Measurements from ENCODE around the gene PRKG1. TPM values are rescaled to one million over a fixed set of nuclear protein-coding genes. Genes with fewer than 3 reads are reported as not detected.

PRKG1 gene
- total RNA-seq, 1 donor from 2014 or later = 17.9 TPM

GRCh38 chr10:51951601-51952000 is 877.3 kb downstream of the PRKG1 start:
- TF ChIP-seq CTCF (IDR thresholded peaks at IDR 0.05) (no peak), POLR2A (IDR thresholded peaks at IDR 0.05) (no peak), POLR2AphosphoS5 (IDR thresholded peaks at IDR 0.05; ENCODE audit: insufficient read depth in 1 of 2, low read depth in 1 of 2) (no peak)
- Histone ChIP-seq H3K4me3 (no peak overlapping the region), H3K36me3 (no peaks in the 10 kb centered on the region), H3K27me3 (no peaks in the 10 kb centered on the region), H3K27ac (peak overlapping the region; percentile 44), H3K9me3 (no peaks in the 10 kb centered on the region), H3K4me1 (peaks cover 14% of the 10 kb centered on the region)
- DNase-seq (ENCODE audit: extremely low spot score in 2 of 2) = no peak
- intact Hi-C loops (cut with DNase I) = no loop called here

GRCh38 chr10:51952056-51952455 is 877.8 kb downstream of the PRKG1 start:
- Histone ChIP-seq H3K4me1 (peaks cover 14% of the 10 kb centered on the region), H3K27ac (peak overlapping the region; percentile 44), H3K4me3 (no peak overlapping the region), H3K27me3 (no peaks in the 10 kb centered on the region), H3K9me3 (no peaks in the 10 kb centered on the region), H3K36me3 (no peaks in the 10 kb centered on the region)
- TF ChIP-seq CTCF (IDR thresholded peaks at IDR 0.05) (no peak), POLR2AphosphoS5 (IDR thresholded peaks at IDR 0.05; ENCODE audit: insufficient read depth in 1 of 2, low read depth in 1 of 2) (no peak), POLR2A (IDR thresholded peaks at IDR 0.05) (no peak)
- intact Hi-C loops (cut with DNase I) = no loop called here
- DNase-seq (ENCODE audit: extremely low spot score in 2 of 2) = no peak

GRCh38 chr10:51955696-51956095 is 881.4 kb downstream of the PRKG1 start:
- intact Hi-C loops (cut with DNase I) = no loop called here
- no peak for DNase-seq (ENCODE audit: extremely low spot score in 2 of 2)

GRCh38 chr10:51956822-51957221 is 882.5 kb downstream of the PRKG1 start:
- H3K27ac ChIP-seq = no peak overlapping the region
- DNase-seq (ENCODE audit: extremely low spot score in 2 of 2) = no peak
- intact Hi-C loops (cut with DNase I) = no loop called here
- no peak overlapping the region for H3K4me3 ChIP-seq
- peaks cover 3% of the 10 kb centered on the region for H3K4me1 ChIP-seq
- no peaks in the 10 kb centered on the region for H3K36me3 ChIP-seq
- H3K27me3 ChIP-seq = no peaks in the 10 kb centered on the region
- no peaks in the 10 kb centered on the region for H3K9me3 ChIP-seq
- no peak for TF ChIP-seq POLR2A (IDR thresholded peaks at IDR 0.05)
- TF ChIP-seq POLR2AphosphoS5 (IDR thresholded peaks at IDR 0.05; ENCODE audit: insufficient read depth in 1 of 2, low read depth in 1 of 2) = no peak
- no peak for TF ChIP-seq CTCF (IDR thresholded peaks at IDR 0.05)

More at GRCh38 chr10:51955696-51956095, 881.4 kb downstream of the PRKG1 start:
- Histone ChIP-seq H3K27ac (no peak overlapping the region), H3K9me3 (no peaks in the 10 kb centered on the region), H3K27me3 (no peaks in the 10 kb centered on the region), H3K36me3 (no peaks in the 10 kb centered on the region), H3K4me1 (peaks cover 11% of the 10 kb centered on the region), H3K4me3 (no peak overlapping the region)
- TF ChIP-seq CTCF (IDR thresholded peaks at IDR 0.05) = no peak
- TF ChIP-seq POLR2A (IDR thresholded peaks at IDR 0.05) = no peak
- TF ChIP-seq POLR2AphosphoS5 (IDR thresholded peaks at IDR 0.05; ENCODE audit: insufficient read depth in 1 of 2, low read depth in 1 of 2) = no peak

- no peaks in the 10 kb centered on the region for H3K4me1 ChIP-seq
- H3K4me3 ChIP-seq = no peak overlapping the region
- DNase-seq (ENCODE audit: extremely low spot score in 2 of 2) = no peak
- no peak overlapping the region for H3K27ac ChIP-seq
- H3K36me3 ChIP-seq = no peaks in the 10 kb centered on the region
- H3K9me3 ChIP-seq = no peaks in the 10 kb centered on the region
- no peaks in the 10 kb centered on the region for H3K27me3 ChIP-seq
- TF ChIP-seq POLR2AphosphoS5 (IDR thresholded peaks at IDR 0.05; ENCODE audit: insufficient read depth in 1 of 2, low read depth in 1 of 2) (peak in 1 of 2 donors; percentile 19), CTCF (IDR thresholded peaks at IDR 0.05) (peak; percentile 17 to 59 (median 39)), POLR2A (IDR thresholded peaks at IDR 0.05) (no peak)
- intact Hi-C loops (cut with DNase I) = no loop called here
Measured at GRCh38 chr10:51960494-51960895, 886.2 kb downstream of the PRKG1 start.
